Measurements from ENCODE around the gene KIF3C.

DNA sequence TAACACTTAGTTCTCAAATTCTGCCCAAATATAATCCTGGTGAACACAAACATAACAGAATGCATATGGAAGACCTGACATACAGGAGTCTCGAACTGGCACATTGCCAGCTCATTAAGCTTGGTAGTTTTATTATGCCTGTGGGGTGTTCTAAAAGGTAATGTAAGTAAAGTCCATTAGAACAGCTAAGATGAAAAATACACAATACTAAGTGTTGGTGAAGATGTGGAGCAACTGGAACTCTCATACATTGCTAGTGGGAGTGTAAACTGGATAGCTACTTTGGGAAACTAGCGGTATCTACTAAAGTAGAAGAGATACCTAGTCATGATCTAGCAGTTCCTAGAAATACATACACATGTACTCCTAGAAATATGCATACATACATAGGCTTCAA lies 27.3 kb upstream of the KIF3C start:
- TF ChIP-seq, protein P1, sequence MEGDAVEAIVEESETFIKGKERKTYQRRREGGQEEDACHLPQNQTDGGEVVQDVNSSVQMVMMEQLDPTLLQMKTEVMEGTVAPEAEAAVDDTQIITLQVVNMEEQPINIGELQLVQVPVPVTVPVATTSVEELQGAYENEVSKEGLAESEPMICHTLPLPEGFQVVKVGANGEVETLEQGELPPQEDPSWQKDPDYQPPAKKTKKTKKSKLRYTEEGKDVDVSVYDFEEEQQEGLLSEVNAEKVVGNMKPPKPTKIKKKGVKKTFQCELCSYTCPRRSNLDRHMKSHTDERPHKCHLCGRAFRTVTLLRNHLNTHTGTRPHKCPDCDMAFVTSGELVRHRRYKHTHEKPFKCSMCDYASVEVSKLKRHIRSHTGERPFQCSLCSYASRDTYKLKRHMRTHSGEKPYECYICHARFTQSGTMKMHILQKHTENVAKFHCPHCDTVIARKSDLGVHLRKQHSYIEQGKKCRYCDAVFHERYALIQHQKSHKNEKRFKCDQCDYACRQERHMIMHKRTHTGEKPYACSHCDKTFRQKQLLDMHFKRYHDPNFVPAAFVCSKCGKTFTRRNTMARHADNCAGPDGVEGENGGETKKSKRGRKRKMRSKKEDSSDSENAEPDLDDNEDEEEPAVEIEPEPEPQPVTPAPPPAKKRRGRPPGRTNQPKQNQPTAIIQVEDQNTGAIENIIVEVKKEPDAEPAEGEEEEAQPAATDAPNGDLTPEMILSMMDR (conservative IDR thresholded peaks at IDR 0.05 in 1 of 2, IDR thresholded peaks at IDR 0.05 in 1 of 2; ENCODE audit: low read depth in 1 of 2, low read length in 2 of 2): no peak
- TF ChIP-seq EZH2 (IDR thresholded peaks at IDR 0.05; ENCODE audit: low read length, missing control alignments): no peak

Measured in fibroblast of lung (primary cell).